WERI-Rb-1 (cell line): ENCODE data around the gene CCDC137.

ENCODE experiments used
- DNase-seq: peaks from one replicate; pipeline ENCODE4 v3.0.0-alpha.2; 2020
- H3K27ac ChIP-seq: fragments of 250-450 bp; sonication (Bioruptor Pico); 2 replicates; pipeline ENCODE4 v1.5.1; 2020; ENCODE audit warnings: mild to moderate bottlenecking, moderate library complexity
- H3K27me3 ChIP-seq: fragments of 250-450 bp; sonication (Bioruptor Pico); 2 replicates; pipeline ENCODE4 v1.5.1; 2021; ENCODE audit warnings: mild to moderate bottlenecking, low read depth, moderate library complexity; ENCODE audit not compliant: insufficient read depth, severe bottlenecking
- H3K36me3 ChIP-seq: fragments of 250-450 bp; sonication (Bioruptor Pico); 2 replicates; pipeline ENCODE4 v1.5.1; 2020; ENCODE audit warnings: mild to moderate bottlenecking, moderate library complexity
- H3K4me3 ChIP-seq: 2 replicates; pipeline ENCODE4 v1.5.1; 2011; ENCODE audit warnings: low read depth, mild to moderate bottlenecking, control low read depth, low read length
- H3K9me3 ChIP-seq: fragments of 250-450 bp; sonication (Bioruptor Pico); 2 replicates; pipeline ENCODE4 v1.5.1; 2021; ENCODE audit warnings: mild to moderate bottlenecking, moderate library complexity; ENCODE audit not compliant: severe bottlenecking
- CTCF ChIP-seq: IDR thresholded peaks from 2 replicates; pipeline ENCODE4 v1.5.1; 2011; ENCODE audit warnings: low read depth, mild to moderate bottlenecking, control low read depth, inconsistent platforms, low read length

CCDC137 gene

GRCh38 chr17:81680150-81680549 lies 13.6 kb downstream of the CCDC137 start:
- Histone ChIP-seq H3K36me3 (peaks cover 37% of the 10 kb centered on the region), H3K27me3 (no peaks in the 10 kb centered on the region), H3K9me3 (no peaks in the 10 kb centered on the region), H3K4me3 (no peak overlapping the region), H3K27ac (no peak overlapping the region)
- TF ChIP-seq CTCF = no peak
- DNase-seq = no peak

GRCh38 chr17:81681672-81682071 lies 15.1 kb downstream of the CCDC137 start:
- H3K4me3 ChIP-seq = no peak overlapping the region
- no peak for DNase-seq
- peaks cover 46% of the 10 kb centered on the region for H3K36me3 ChIP-seq
- H3K9me3 ChIP-seq = no peaks in the 10 kb centered on the region
- H3K27me3 ChIP-seq = no peaks in the 10 kb centered on the region
- H3K27ac ChIP-seq = no peak overlapping the region
- no peak for TF ChIP-seq CTCF

- peaks cover 55% of the 10 kb centered on the region for H3K36me3 ChIP-seq
- no peak for DNase-seq
- H3K27me3 ChIP-seq = no peaks in the 10 kb centered on the region
- peak overlapping the region; percentile 97 for H3K4me3 ChIP-seq
- H3K27ac ChIP-seq = peak overlapping the region; percentile 84
- H3K9me3 ChIP-seq = no peaks in the 10 kb centered on the region
- no peak for TF ChIP-seq CTCF
Observed at GRCh38 chr17:81682565-81683207, 16.1 kb downstream of the CCDC137 start.

- H3K36me3 ChIP-seq = peaks cover 60% of the 10 kb centered on the region
- peak; percentile 47 for DNase-seq
- H3K9me3 ChIP-seq = no peaks in the 10 kb centered on the region
- peak overlapping the region; percentile 97 for H3K4me3 ChIP-seq
- TF ChIP-seq CTCF = no peak
- H3K27me3 ChIP-seq = no peaks in the 10 kb centered on the region
- H3K27ac ChIP-seq = peak overlapping the region; percentile 84
Observed at GRCh38 chr17:81683208-81683583, 16.7 kb downstream of the CCDC137 start.

GRCh38 chr17:81683584-81684441 lies 17.3 kb downstream of the CCDC137 start, which contains the start of the genes ARL16 and HGS:
ARL16 (minus strand) TSS chr17:81683797; CDS start chr17:81683753, 44 bp downstream.
HGS (plus strand) TSS chr17:81684011; CDS start chr17:81684067, 56 bp downstream.
- H3K9me3 ChIP-seq = no peaks in the 10 kb centered on the region
- TF ChIP-seq CTCF = no peak
- H3K27me3 ChIP-seq = no peaks in the 10 kb centered on the region
- peak within 1 kb of the TSS; percentile 84 for H3K27ac ChIP-seq
- H3K4me3 ChIP-seq = peak within 1 kb of the TSS; percentile 97
- peaks cover 66% of the 10 kb centered on the region for H3K36me3 ChIP-seq
- peak; percentile 99 for DNase-seq
